ENCODE measurements around the gene ATP1A3. TPM values are rescaled to one million over a fixed set of nuclear protein-coding genes. Genes with fewer than 3 reads are reported as not detected.

ATP1A3 gene
- polyA plus RNA-seq, 1 of the 3 experiments (the other 2 are of a cell fraction) = 0.77 TPM

DNA sequence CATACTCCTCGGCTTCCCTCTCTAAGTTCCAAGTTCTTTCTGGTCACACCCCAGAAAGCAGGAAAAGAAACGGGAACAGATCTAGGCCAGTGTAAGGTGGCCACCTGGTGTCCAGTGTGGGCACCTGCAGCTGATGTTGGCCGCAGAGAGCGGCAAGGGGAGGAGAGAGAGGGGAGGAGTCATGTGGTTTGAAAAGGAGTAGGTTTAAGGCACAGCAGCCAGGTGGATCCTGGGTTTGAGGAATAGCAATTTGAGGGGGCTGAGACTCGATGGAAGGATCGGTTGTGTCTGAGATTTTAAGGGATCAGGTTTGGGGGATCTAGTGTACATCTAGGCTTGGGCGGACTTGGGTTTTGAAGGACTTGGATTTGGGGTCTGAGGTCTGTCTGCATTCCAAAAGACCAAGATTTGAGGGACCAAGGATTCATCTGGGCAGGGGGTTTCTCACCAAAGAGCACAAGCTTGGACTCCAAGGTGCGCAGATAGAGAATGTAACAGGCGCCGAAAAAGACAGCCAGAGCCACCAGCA is 36.1 kb downstream of the ATP1A3 start:
- POLR2A ChIA-PET = interaction anchor here (0.5 to 2.3 kb wide), 7 partner anchors 38 to 115 kb away, joined by 3 to 14 read pairs (median 3); partner anchors contain the start of gene RPS19
- Histone ChIP-seq H3K9ac (peak overlapping the region; percentile 96; the same call in 1 of the 2 replicates), H2AFZ (ENCODE audit: low read depth) (peak overlapping the region; percentile 65; the same call in 1 of the 2 replicates), H3K36me3 (replicated peaks in 1 of 2; ENCODE audit: control insufficient read depth in 1 of 2, insufficient read depth in 2 of 2, low read length in 1 of 2) (peaks cover 0 to 11% of the 10 kb centered on the region in 2 experiments), H3K4me2 (peak overlapping the region; percentile 100), H3K4me3 (ENCODE audit: low read depth in 2 of 2, low read length in 1 of 2) (peak overlapping the region; percentile 77 to 89), H3K27me3 (ENCODE audit: insufficient read depth) (no peaks in the 10 kb centered on the region), H3K27ac (ENCODE audit: low read depth in 2 of 2, low read length in 1 of 2) (peak overlapping the region; percentile 48 to 82; a peak in 3 of 4 replicates), H3K9me2 (no peaks in the 10 kb centered on the region), H3K79me2 (ENCODE audit: insufficient read depth) (no peaks in the 10 kb centered on the region), H3K9me3 (no peaks in the 10 kb centered on the region), H4K20me1 (ENCODE audit: insufficient read depth) (0 out of 2 replicates have a peak, but pooled peaks cover 4% of the 10 kb centered on the region), H3K4me1 (ENCODE audit: control insufficient read depth in 1 of 2, insufficient read depth in 2 of 2, low read depth in 1 of 2, low read length in 1 of 2) (peaks cover 6 to 10% of the 10 kb centered on the region in 2 experiments; a peak in 2 of 4 replicates), H3F3A (replicated peaks; ENCODE audit: insufficient read depth) (no peaks in the 10 kb centered on the region)
- CTCF ChIA-PET = interaction anchor here (0.6 to 4.0 kb wide), 22 partner anchors 10 to 300 kb away, joined by 3 to 38 read pairs (median 4); partner anchors contain the start of gene RPS19
- DNase-seq = peak; percentile 90
- WGBS (ENCODE audit: low lambda C conversion rate) = 12% methylated on average over 10 of the region's 10 CpGs
- TF ChIP-seq, protein P1, sequence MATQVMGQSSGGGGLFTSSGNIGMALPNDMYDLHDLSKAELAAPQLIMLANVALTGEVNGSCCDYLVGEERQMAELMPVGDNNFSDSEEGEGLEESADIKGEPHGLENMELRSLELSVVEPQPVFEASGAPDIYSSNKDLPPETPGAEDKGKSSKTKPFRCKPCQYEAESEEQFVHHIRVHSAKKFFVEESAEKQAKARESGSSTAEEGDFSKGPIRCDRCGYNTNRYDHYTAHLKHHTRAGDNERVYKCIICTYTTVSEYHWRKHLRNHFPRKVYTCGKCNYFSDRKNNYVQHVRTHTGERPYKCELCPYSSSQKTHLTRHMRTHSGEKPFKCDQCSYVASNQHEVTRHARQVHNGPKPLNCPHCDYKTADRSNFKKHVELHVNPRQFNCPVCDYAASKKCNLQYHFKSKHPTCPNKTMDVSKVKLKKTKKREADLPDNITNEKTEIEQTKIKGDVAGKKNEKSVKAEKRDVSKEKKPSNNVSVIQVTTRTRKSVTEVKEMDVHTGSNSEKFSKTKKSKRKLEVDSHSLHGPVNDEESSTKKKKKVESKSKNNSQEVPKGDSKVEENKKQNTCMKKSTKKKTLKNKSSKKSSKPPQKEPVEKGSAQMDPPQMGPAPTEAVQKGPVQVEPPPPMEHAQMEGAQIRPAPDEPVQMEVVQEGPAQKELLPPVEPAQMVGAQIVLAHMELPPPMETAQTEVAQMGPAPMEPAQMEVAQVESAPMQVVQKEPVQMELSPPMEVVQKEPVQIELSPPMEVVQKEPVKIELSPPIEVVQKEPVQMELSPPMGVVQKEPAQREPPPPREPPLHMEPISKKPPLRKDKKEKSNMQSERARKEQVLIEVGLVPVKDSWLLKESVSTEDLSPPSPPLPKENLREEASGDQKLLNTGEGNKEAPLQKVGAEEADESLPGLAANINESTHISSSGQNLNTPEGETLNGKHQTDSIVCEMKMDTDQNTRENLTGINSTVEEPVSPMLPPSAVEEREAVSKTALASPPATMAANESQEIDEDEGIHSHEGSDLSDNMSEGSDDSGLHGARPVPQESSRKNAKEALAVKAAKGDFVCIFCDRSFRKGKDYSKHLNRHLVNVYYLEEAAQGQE (IDR thresholded peaks at IDR 0.05; ENCODE audit: low read depth, low read length) = no peak
- TF ChIP-seq CHD2 (IDR thresholded peaks at IDR 0.05; ENCODE audit: low read length, partially characterized antibody) (peak; percentile 29), TCF12 (IDR thresholded peaks at IDR 0.05) (no peak), NFIC (IDR thresholded peaks at IDR 0.05; ENCODE audit: borderline replicate concordance) (no peak), TAF1 (IDR thresholded peaks at IDR 0.05; ENCODE audit: borderline replicate concordance, low read depth, low read length) (no peak), FOSL2 (IDR thresholded peaks at IDR 0.05; ENCODE audit: borderline replicate concordance, low read depth) (no peak), SMC3 (IDR thresholded peaks at IDR 0.05; ENCODE audit: low read depth, low read length) (peak; percentile 50; the same call in 1 of the 2 replicates), NRF1 (IDR thresholded peaks at IDR 0.05; ENCODE audit: low read depth, low read length) (no peak), GATA2 (CRISPR knock-in tag; IDR thresholded peaks at IDR 0.05) (no peak), RCOR1 (IDR thresholded peaks at IDR 0.05; ENCODE audit: low read length) (no peak), YY1 (IDR thresholded peaks at IDR 0.05; ENCODE audit: low read depth) (no peak), JUND (IDR thresholded peaks at IDR 0.05) (no peak), FOXM1 (IDR thresholded peaks at IDR 0.05; ENCODE audit: low read depth) (no peak), FOXJ3 (CRISPR knock-in tag; IDR thresholded peaks at IDR 0.05) (no peak), RXRA (IDR thresholded peaks at IDR 0.05; ENCODE audit: borderline replicate concordance, low read depth) (no peak), MXI1 (IDR thresholded peaks at IDR 0.05; ENCODE audit: low read depth, low read length) (no peak), ELF1 (IDR thresholded peaks at IDR 0.05) (no peak)
- TF ChIP-seq, protein P2, sequence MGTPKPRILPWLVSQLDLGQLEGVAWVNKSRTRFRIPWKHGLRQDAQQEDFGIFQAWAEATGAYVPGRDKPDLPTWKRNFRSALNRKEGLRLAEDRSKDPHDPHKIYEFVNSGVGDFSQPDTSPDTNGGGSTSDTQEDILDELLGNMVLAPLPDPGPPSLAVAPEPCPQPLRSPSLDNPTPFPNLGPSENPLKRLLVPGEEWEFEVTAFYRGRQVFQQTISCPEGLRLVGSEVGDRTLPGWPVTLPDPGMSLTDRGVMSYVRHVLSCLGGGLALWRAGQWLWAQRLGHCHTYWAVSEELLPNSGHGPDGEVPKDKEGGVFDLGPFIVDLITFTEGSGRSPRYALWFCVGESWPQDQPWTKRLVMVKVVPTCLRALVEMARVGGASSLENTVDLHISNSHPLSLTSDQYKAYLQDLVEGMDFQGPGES (IDR thresholded peaks at IDR 0.05; ENCODE audit: low read depth, low read length) = no peak
- TF ChIP-seq, protein P3, sequence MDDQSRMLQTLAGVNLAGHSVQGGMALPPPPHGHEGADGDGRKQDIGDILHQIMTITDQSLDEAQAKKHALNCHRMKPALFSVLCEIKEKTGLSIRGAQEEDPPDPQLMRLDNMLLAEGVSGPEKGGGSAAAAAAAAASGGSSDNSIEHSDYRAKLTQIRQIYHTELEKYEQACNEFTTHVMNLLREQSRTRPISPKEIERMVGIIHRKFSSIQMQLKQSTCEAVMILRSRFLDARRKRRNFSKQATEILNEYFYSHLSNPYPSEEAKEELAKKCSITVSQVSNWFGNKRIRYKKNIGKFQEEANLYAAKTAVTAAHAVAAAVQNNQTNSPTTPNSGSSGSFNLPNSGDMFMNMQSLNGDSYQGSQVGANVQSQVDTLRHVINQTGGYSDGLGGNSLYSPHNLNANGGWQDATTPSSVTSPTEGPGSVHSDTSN (IDR thresholded peaks at IDR 0.05) = no peak
- TF ChIP-seq, protein P4, sequence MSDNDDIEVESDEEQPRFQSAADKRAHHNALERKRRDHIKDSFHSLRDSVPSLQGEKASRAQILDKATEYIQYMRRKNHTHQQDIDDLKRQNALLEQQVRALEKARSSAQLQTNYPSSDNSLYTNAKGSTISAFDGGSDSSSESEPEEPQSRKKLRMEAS (IDR thresholded peaks at IDR 0.05; ENCODE audit: low read depth) = 0 out of 2 replicates have a peak, but pooled peaks have one; percentile 11
- TF ChIP-seq, protein P5, sequence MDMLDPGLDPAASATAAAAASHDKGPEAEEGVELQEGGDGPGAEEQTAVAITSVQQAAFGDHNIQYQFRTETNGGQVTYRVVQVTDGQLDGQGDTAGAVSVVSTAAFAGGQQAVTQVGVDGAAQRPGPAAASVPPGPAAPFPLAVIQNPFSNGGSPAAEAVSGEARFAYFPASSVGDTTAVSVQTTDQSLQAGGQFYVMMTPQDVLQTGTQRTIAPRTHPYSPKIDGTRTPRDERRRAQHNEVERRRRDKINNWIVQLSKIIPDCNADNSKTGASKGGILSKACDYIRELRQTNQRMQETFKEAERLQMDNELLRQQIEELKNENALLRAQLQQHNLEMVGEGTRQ (IDR thresholded peaks at IDR 0.05; ENCODE audit: borderline replicate concordance, low read depth, low read length) = no peak
- TF ChIP-seq, protein P6, sequence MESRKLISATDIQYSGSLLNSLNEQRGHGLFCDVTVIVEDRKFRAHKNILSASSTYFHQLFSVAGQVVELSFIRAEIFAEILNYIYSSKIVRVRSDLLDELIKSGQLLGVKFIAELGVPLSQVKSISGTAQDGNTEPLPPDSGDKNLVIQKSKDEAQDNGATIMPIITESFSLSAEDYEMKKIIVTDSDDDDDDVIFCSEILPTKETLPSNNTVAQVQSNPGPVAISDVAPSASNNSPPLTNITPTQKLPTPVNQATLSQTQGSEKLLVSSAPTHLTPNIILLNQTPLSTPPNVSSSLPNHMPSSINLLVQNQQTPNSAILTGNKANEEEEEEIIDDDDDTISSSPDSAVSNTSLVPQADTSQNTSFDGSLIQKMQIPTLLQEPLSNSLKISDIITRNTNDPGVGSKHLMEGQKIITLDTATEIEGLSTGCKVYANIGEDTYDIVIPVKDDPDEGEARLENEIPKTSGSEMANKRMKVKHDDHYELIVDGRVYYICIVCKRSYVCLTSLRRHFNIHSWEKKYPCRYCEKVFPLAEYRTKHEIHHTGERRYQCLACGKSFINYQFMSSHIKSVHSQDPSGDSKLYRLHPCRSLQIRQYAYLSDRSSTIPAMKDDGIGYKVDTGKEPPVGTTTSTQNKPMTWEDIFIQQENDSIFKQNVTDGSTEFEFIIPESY (IDR thresholded peaks at IDR 0.05; ENCODE audit: borderline replicate concordance, low read depth) = no peak
- TF ChIP-seq, protein P7, sequence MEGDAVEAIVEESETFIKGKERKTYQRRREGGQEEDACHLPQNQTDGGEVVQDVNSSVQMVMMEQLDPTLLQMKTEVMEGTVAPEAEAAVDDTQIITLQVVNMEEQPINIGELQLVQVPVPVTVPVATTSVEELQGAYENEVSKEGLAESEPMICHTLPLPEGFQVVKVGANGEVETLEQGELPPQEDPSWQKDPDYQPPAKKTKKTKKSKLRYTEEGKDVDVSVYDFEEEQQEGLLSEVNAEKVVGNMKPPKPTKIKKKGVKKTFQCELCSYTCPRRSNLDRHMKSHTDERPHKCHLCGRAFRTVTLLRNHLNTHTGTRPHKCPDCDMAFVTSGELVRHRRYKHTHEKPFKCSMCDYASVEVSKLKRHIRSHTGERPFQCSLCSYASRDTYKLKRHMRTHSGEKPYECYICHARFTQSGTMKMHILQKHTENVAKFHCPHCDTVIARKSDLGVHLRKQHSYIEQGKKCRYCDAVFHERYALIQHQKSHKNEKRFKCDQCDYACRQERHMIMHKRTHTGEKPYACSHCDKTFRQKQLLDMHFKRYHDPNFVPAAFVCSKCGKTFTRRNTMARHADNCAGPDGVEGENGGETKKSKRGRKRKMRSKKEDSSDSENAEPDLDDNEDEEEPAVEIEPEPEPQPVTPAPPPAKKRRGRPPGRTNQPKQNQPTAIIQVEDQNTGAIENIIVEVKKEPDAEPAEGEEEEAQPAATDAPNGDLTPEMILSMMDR (IDR thresholded peaks at IDR 0.05) = peak; percentile 79

All from SK-N-SH (cell line).